Measurements from ENCODE around the gene PPP1R3F. TPM values are rescaled to one million over a fixed set of nuclear protein-coding genes. Genes with fewer than 3 reads are reported as not detected.

Gene PPP1R3F
- total and polyA plus RNA-seq, 9 of the 15 experiments (the other 6 are each of a cell fraction or from before 2014, with no cell fraction given): 0.03 to 0.91 (median 0.43) TPM; not detected in 1

DNA sequence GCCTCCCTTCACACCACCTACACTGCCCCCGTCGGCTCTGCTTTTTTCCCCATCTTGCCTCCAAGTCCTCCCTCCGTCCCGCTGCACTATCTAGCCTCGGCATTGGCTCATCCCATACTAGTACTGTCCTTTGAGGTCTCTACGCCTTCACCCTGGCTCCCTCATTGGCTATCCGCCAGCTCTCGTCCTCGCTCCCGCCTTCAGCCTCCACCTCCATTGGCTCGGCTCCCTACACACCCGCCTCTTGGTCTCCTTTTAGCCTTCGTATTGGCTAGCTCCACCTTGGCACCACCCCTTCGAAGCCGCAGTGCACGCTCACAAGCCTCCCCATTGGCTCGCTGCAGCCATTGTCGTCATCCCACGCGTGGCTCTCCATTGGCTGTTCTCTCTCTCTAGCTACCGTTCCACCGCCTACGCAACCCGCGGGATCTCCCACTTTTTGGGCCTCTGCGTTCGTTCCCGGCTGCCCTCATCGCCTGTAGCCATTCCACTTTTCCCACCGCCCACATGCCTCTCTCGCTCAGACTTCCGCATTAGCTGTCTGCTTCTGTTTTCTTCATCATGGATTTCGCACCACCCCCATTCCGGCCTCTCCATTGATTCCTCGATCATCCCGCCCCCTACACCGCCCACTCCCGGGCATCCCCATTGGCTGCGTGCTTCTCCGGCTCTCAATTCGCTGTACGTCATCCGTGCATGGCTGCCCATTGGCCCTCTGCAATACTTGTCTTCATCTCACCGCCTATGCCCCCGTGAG, 405 bp upstream of the PPP1R3F start (continued):
- TF ChIP-seq, protein P1, sequence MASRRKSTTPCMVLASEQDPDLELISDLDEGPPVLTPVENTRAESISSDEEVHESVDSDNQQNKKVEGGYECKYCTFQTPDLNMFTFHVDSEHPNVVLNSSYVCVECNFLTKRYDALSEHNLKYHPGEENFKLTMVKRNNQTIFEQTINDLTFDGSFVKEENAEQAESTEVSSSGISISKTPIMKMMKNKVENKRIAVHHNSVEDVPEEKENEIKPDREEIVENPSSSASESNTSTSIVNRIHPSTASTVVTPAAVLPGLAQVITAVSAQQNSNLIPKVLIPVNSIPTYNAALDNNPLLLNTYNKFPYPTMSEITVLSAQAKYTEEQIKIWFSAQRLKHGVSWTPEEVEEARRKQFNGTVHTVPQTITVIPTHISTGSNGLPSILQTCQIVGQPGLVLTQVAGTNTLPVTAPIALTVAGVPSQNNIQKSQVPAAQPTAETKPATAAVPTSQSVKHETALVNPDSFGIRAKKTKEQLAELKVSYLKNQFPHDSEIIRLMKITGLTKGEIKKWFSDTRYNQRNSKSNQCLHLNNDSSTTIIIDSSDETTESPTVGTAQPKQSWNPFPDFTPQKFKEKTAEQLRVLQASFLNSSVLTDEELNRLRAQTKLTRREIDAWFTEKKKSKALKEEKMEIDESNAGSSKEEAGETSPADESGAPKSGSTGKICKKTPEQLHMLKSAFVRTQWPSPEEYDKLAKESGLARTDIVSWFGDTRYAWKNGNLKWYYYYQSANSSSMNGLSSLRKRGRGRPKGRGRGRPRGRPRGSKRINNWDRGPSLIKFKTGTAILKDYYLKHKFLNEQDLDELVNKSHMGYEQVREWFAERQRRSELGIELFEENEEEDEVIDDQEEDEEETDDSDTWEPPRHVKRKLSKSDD (conservative IDR thresholded peaks at IDR 0.05; ENCODE audit: low read length): no peak
- TF ChIP-seq EP400 (IDR thresholded peaks at IDR 0.05) (peak; percentile 54), CREB1 (IDR thresholded peaks at IDR 0.05) (peak; percentile 88), CREB1 (CRISPR knock-in tag; IDR thresholded peaks at IDR 0.05) (peak; percentile 87), SIN3B (IDR thresholded peaks at IDR 0.05; ENCODE audit: low read depth) (no peak)

DNA sequence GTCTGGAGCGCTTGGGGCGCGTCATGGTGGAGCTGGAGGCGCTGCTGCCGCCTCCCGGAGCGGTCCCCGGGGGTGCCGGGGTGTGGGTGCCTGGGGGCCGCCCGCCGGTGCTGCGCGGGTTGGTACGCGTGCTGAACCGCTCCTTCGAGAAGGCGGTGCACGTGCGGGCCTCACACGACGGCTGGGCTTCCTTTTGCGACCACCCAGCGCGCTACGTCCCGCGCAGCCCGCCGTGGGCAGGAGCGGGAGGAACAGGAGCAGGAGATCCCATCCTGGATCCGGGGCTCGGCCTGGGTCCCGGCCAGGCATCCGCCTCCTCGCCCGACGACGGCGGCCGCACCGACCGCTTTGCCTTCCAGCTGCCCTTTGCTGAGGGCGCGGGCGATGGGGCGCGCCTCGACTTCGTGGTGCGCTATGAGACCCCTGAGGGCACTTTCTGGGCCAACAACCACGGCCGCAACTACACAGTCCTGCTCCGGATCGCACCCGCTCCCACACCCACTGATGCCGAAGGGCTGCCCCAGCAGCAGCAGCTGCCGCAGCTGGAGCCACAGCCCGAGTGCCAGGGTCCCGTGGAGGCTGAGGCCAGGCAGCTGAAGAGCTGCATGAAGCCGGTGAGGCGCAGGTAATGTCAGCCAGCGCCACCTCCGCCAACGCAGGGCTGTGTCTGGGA, 792 bp downstream of the PPP1R3F start:
- H3K27ac ChIP-seq (ENCODE audit: extremely low read depth, low read depth, low read length): peak overlapping the region; percentile 95
- in situ Hi-C loops (cut with MboI): no loop called here
- TF ChIP-seq SP1 (CRISPR knock-in tag; IDR thresholded peaks at IDR 0.05) (no peak), ZNF707 (CRISPR knock-in tag; conservative IDR thresholded peaks at IDR 0.05) (no peak), ZKSCAN3 (CRISPR knock-in tag; IDR thresholded peaks at IDR 0.05) (no peak), RBFOX2 (IDR thresholded peaks at IDR 0.05; ENCODE audit: low read depth, low read length) (peak; percentile 71), KDM5B (IDR thresholded peaks at IDR 0.05; ENCODE audit: insufficient replicate concordance, low read depth, low read length) (peak; percentile 4)
- TF ChIP-seq, protein P2, sequence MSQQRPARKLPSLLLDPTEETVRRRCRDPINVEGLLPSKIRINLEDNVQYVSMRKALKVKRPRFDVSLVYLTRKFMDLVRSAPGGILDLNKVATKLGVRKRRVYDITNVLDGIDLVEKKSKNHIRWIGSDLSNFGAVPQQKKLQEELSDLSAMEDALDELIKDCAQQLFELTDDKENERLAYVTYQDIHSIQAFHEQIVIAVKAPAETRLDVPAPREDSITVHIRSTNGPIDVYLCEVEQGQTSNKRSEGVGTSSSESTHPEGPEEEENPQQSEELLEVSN (IDR thresholded peaks at IDR 0.05; ENCODE audit: borderline replicate concordance in 1 of 2, extremely low read depth in 1 of 2, insufficient read depth in 1 of 2, insufficient read length in 1 of 2, low read depth in 1 of 2, low read length in 1 of 2, poor library complexity in 1 of 2, severe bottlenecking in 1 of 2): peak; percentile 72 to 85
- TF ChIP-seq, protein P3, sequence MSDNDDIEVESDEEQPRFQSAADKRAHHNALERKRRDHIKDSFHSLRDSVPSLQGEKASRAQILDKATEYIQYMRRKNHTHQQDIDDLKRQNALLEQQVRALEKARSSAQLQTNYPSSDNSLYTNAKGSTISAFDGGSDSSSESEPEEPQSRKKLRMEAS (CRISPR knock-in tag; IDR thresholded peaks at IDR 0.05): peak; percentile 64

More for the DNA sequence above, 792 bp downstream of the PPP1R3F start:
- no peak for FAIRE-seq
- Histone ChIP-seq H3K36me3 (ENCODE audit: control insufficient read depth, insufficient read depth, low read length) (0 out of 3 replicates have a peak, but pooled peaks cover 3% of the 10 kb centered on the region), H3K9me3 (replicated peaks; ENCODE audit: control insufficient read depth, insufficient read depth, low read depth, low read length) (no peaks in the 10 kb centered on the region), H3K9ac (ENCODE audit: insufficient read depth in 1 of 2, low read depth in 2 of 2, low read length in 2 of 2) (peak overlapping the region; percentile 79 to 89), H3K79me2 (ENCODE audit: control insufficient read depth, insufficient read depth, low read length) (peaks cover 32% of the 10 kb centered on the region), H3K9me1 (ENCODE audit: control insufficient read depth, insufficient read depth, low read length) (no peaks in the 10 kb centered on the region), H3K4me1 (replicated peaks in 1 of 2; ENCODE audit: control insufficient read depth in 2 of 2, insufficient read depth in 2 of 2, low read length in 2 of 2) (peaks cover 25 to 28% of the 10 kb centered on the region in 2 experiments; a peak in 4 of 5 replicates), H2AFZ (ENCODE audit: low read depth, low read length) (no peak overlapping the region), H4K20me1 (replicated peaks; ENCODE audit: control insufficient read depth, insufficient read depth, low read length) (no peaks in the 10 kb centered on the region), H3K27me3 (ENCODE audit: control insufficient read depth in 2 of 2, insufficient read depth in 2 of 2, low read length in 2 of 2) (no peaks in the 10 kb centered on the region), H3K4me2 (ENCODE audit: insufficient read depth, low read length) (peak overlapping the region; percentile 90), H3K4me3 (peak overlapping the region; percentile 54)
- CTCF ChIA-PET (ENCODE audit: low intra/inter-chr PET ratio): no interaction called here
- no peak for ATAC-seq
- DNase-seq (ENCODE audit: extremely low read depth in 1 of 4, low spot score in 3 of 4): peak in 1 of 4 experiments; percentile 29
- intact Hi-C loops (cut with micrococcal nuclease): no loop called here
- WGBS (ENCODE audit: insufficient coverage, low coverage, missing lambda C conversion rate): 13% methylated on average over 7 of the region's 66 CpGs
- BruUV-seq (replicated peaks): no TSS peak
- POLR2A ChIA-PET: no interaction called here

All from K562 (cell line).